Pancreas (tissue), 10 donors: Measurements from ENCODE around the gene CACNA1C. TPM values are rescaled to one million over a fixed set of nuclear protein-coding genes. Genes with fewer than 3 reads are reported as not detected.

Source experiments
- ATAC-seq, 4 donors: fragments of 200-7000 bp; cut with Tn5 transposase; one replicate each; pipeline versions ENCODE4 v1.8.0 to v1.9.1; 2020; ENCODE audit warnings: mild to moderate bottlenecking in 4 of 4, moderate library complexity in 4 of 4
- DNase-seq, 6 donors: peaks; one replicate each; pipeline ENCODE4 v3.0.0-alpha.2; 2020
- FAIRE-seq: peaks from 2 replicates; lab custom pipeline; 2012; peaks lifted over from hg19 to GRCh38; lab: Jason Lieb, UNC
- H3K27ac ChIP-seq, 4 donors: fragments of 200-600 bp; sonication (generic); 1 replicate in 3 of 4; 2 replicates in 1 of 4; pipeline versions ENCODE4 v1.5.0 to v1.8.0; 2020
- H3K27me3 ChIP-seq, 4 donors: fragments of 200-600 bp; one replicate each; pipeline ENCODE4 v1.8.0; 2021
- H3K36me3 ChIP-seq, 3 donors: fragments of 200-600 bp; sonication (generic) in 1 of 3; one replicate each; pipeline versions ENCODE4 v1.5.0 to v1.8.0; 2020 to 2021
- H3K4me1 ChIP-seq, 3 donors: fragments of 200-600 bp; one replicate each; pipeline ENCODE4 v1.8.0; 2021
- H3K4me3 ChIP-seq, 4 donors: fragments of 200-600 bp; sonication (generic) in 2 of 4; one replicate each; pipeline versions ENCODE4 v1.5.0 to v1.8.0; 2020 to 2021
- H3K9me3 ChIP-seq, 4 donors: fragments of 200-600 bp; one replicate each; pipeline ENCODE4 v1.8.0; 2021
- CTCF ChIP-seq, 4 donors: fragments of 200-600 bp; sonication (generic) in 3 of 4; IDR thresholded peaks; one replicate each; pipeline versions ENCODE4 v1.5.0 to v1.8.0; 2021; ENCODE audit warnings: antibody characterized with exemption in 4 of 4
- WGBS, 2 donors: extraction: QIAGEN DNeasy Blood & Tissue Kit; methylation state at CpG; one replicate each; pipeline ENCODE4 v1.1.7; 2013; 5-methylcytosine and 5-hydroxymethylcytosine counted together
- intact Hi-C, 3 donors: fragments of 100-400 bp; cut with DNase I; formaldehyde crosslinking; loops; one replicate each; pipeline versions ENCODE4 v1.11.1 to v1.14.2; 2022
- polyA plus RNA-seq, 2 donors: library from polyadenylated mRNA; stranded (reverse); fragments of 200-250 nt; gene quantifications; one replicate each; pipeline ENCODE4 v1.2.3, GENCODE V29; 2013
- total RNA-seq, 6 donors: library from RNA; stranded (reverse); fragmentation: NEBNext Ultra II Directional in 4 of 6; extraction: Animal tissue kit (Norgen Biotek cat#: 25700) in 4 of 6; gene quantifications; one replicate each; pipeline versions ENCODE4 v1.2.1 to v1.2.4, GENCODE V29; 2021 to 2023
- donor health status: healthy with polysubstance abuse.
- donor health status: DM: no; HTN: no; CAD: no; lungs with moderate emphysema.
- donor health status: DM: no; HTN: no; CAD: no.
- donor health status: control.
- donor health status: control.
- donor health status: Bipolar disorder and iron deficiency.
- donor health status: DM: yes; HTN: yes; CAD: no.
- donor health status: DM: no; HTN: no; CAD: no.
- donor health status: DM: no; HTN: no; CAD: no.
- donor health status: DM: yes; HTN: yes; CAD: no.

CACNA1C gene
- total and polyA plus RNA-seq, 8 donors: 1.2 to 3.8 (median 2.3) TPM

GRCh38 chr12:2454601-2455177 is 401.9 kb downstream of the CACNA1C start:
- Histone ChIP-seq H3K27me3 (no peaks in the 10 kb centered on the region), H3K27ac (no peak overlapping the region), H3K9me3 (no peaks in the 10 kb centered on the region), H3K4me3 (no peak overlapping the region), H3K36me3 (no peaks in the 10 kb centered on the region), H3K4me1 (no peaks in the 10 kb centered on the region)
- no peak for DNase-seq
- ATAC-seq: no peak
- TF ChIP-seq CTCF (IDR thresholded peaks at IDR 0.05): no peak
- 61 to 71% methylated on average over 20 of the region's 20 CpGs for WGBS, 2 donors
- intact Hi-C loops: no loop called here
- FAIRE-seq: no peak

GRCh38 chr12:2455410-2455809 is 402.6 kb downstream of the CACNA1C start:
- DNase-seq: no peak
- TF ChIP-seq CTCF (IDR thresholded peaks at IDR 0.05): no peak
- H3K36me3 ChIP-seq: no peaks in the 10 kb centered on the region
- intact Hi-C loops: no loop called here
- no peak overlapping the region for H3K27ac ChIP-seq
- WGBS, 2 donors: 74 to 77% methylated on average over 9 of the region's 9 CpGs
- no peaks in the 10 kb centered on the region for H3K9me3 ChIP-seq
- no peaks in the 10 kb centered on the region for H3K4me1 ChIP-seq
- ATAC-seq: no peak
- no peak overlapping the region for H3K4me3 ChIP-seq
- FAIRE-seq: no peak
- H3K27me3 ChIP-seq: no peaks in the 10 kb centered on the region

GRCh38 chr12:2456122-2456812 is 403.5 kb downstream of the CACNA1C start:
- Histone ChIP-seq H3K36me3 (no peaks in the 10 kb centered on the region), H3K27me3 (no peaks in the 10 kb centered on the region), H3K4me1 (no peaks in the 10 kb centered on the region), H3K27ac (no peak overlapping the region), H3K4me3 (no peak overlapping the region), H3K9me3 (no peaks in the 10 kb centered on the region)
- no peak for FAIRE-seq
- DNase-seq: no peak
- no peak for ATAC-seq
- 68 to 72% methylated on average over 12 of the region's 12 CpGs for WGBS, 2 donors
- intact Hi-C loops: no loop called here
- TF ChIP-seq CTCF (IDR thresholded peaks at IDR 0.05): no peak

- no peak for FAIRE-seq
- Histone ChIP-seq H3K4me3 (no peak overlapping the region), H3K4me1 (no peaks in the 10 kb centered on the region), H3K27ac (no peak overlapping the region), H3K27me3 (no peaks in the 10 kb centered on the region), H3K36me3 (no peaks in the 10 kb centered on the region), H3K9me3 (no peaks in the 10 kb centered on the region)
- intact Hi-C loops: no loop called here
- no peak for ATAC-seq
- WGBS, 2 donors: 67 to 72% methylated on average over 6 of the region's 6 CpGs
- no peak for DNase-seq
- no peak for TF ChIP-seq CTCF (IDR thresholded peaks at IDR 0.05)
Observed at GRCh38 chr12:2456813-2457186, 404.0 kb downstream of the CACNA1C start.
